Activated CD4-positive, alpha-beta memory T cell treated with anti-CD3 and anti-CD28 coated beads for 36 hours (primary cell): ENCODE measurements around the gene RNF26. TPM values are rescaled to one million over a fixed set of nuclear protein-coding genes. Genes with fewer than 3 reads are reported as not detected.

Experiments used
- CTCF ChIA-PET: fragments of 350-600 bp; sonication (Branson Sonifier 250); formaldehyde crosslinking; loops from one replicate; lab custom pipeline; 2021; ENCODE audit warnings: antibody characterized with exemption, inconsistent platforms; lab: Charles Lee
- POLR2A ChIA-PET: fragments of 350-600 bp; sonication (Branson Sonifier 250); formaldehyde crosslinking; loops from one replicate; lab custom pipeline; 2021; ENCODE audit warnings: antibody characterized with exemption; lab: Charles Lee
- DNase-seq: peaks from one replicate; pipeline ENCODE4 v3.0.0-alpha.2; 2020
- H3K27ac Mint-ChIP-seq: one replicate; pipeline ENCODE4 v1.8.0; 2021; ENCODE audit warnings: mixed read lengths
- H3K27me3 Mint-ChIP-seq: one replicate; pipeline ENCODE4 v1.8.0; 2021; ENCODE audit warnings: mixed read lengths
- H3K36me3 Mint-ChIP-seq: one replicate; pipeline ENCODE4 v1.8.0; 2021; ENCODE audit warnings: mixed read lengths
- H3K4me1 Mint-ChIP-seq: one replicate; pipeline ENCODE4 v1.8.0; 2021; ENCODE audit warnings: low read depth, mixed read lengths
- H3K4me3 Mint-ChIP-seq: one replicate; pipeline ENCODE4 v1.8.0; 2021; ENCODE audit warnings: mild to moderate bottlenecking, mixed read lengths
- H3K9me3 Mint-ChIP-seq: one replicate; pipeline ENCODE4 v1.8.0; 2021; ENCODE audit warnings: mixed read lengths
- intact Hi-C: fragments of 100-400 bp; cut with micrococcal nuclease; formaldehyde crosslinking; loops from one replicate; pipeline ENCODE4 v1.15.1; 2023
- total RNA-seq, 2 experiments: library from RNA; stranded (reverse); gene quantifications; one replicate each; pipeline ENCODE4 v1.2.3, GENCODE V29; 2021

RNF26 gene
- total RNA-seq, 2 experiments from 2014 or later, result 33.7 to 35.2 TPM

DNA sequence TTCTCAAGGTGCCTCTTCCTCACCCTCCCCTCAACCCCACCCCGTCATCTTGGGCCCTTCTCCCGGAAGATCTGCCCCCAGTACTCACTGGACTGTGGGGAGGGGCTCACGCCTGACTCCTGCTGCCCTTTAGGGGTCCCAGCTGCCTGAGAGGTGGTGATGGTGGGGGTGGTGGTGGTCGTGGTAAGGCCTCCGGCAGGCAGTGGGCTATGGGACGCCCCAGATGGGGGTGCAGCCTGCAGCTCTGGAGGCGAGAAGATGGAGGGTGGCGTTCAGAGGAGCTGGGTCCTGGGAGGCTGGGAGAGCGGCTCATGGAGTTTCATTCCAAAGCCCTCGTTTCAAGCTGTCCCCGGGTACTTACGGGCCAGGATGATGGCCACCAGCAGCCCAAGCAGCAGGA, 11.4 kb downstream of the RNF26 start:
- Mint-ChIP-seq H3K27me3 (peaks cover 20% of the 10 kb centered on the region), H3K4me3 (no peak overlapping the region), H3K4me1 (peaks cover 5% of the 10 kb centered on the region), H3K27ac (no peak overlapping the region), H3K9me3 (no peaks in the 10 kb centered on the region), H3K36me3 (no peaks in the 10 kb centered on the region)
- POLR2A ChIA-PET, result no interaction called here
- CTCF ChIA-PET, result interaction anchor here (1.1 to 6.5 kb wide), 2 partner anchors 10 to 16 kb away, joined by 3 to 38 read pairs; no protein-coding TSS in a partner anchor
- DNase-seq, result no peak
- intact Hi-C loops, result no loop called here

DNA sequence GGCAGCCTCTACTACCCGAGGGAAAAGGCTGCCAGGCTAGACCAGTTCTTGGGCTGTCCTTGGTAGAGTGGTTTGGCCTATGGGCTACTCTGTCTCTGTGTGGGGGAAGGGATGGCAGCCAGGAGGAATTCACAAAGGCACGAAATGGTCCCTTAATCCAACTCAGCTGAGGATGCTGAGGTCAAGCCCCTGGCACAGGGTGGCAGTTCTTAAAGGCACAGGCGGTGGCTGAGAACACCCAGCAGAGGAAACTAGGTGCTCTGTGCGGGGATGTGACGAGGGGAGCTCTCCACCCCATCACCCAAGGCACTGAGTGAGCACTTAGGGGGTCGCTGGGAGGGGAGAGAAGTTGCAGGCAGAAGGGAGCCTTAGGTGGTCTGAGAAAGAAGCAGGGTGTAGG, 12.3 kb downstream of the RNF26 start, which contains the start of gene MFRP:
Gene MFRP, minus strand, starts transcription at position 101 of the 400 bp plus-strand sequence. CDS start 192 bp downstream, outside the sequence.
- Mint-ChIP-seq H3K27me3 (peaks cover 16% of the 10 kb centered on the region), H3K4me3 (no peak within 1 kb of the TSS), H3K36me3 (no peaks in the 10 kb centered on the region), H3K27ac (no peak within 1 kb of the TSS), H3K4me1 (peaks cover 5% of the 10 kb centered on the region), H3K9me3 (no peaks in the 10 kb centered on the region)
- ChIA-PET POLR2A (no interaction called here), CTCF (interaction anchor here (2.5 to 3.0 kb wide), 2 partner anchors 8 to 10 kb away, joined by 17 to 20 read pairs; no protein-coding TSS in a partner anchor)
- intact Hi-C loops, result no loop called here
- DNase-seq, result no peak

- intact Hi-C loops, result no loop called here
- POLR2A ChIA-PET, result no interaction called here
- DNase-seq, result no peak
- Mint-ChIP-seq H3K4me3 (no peak overlapping the region), H3K27me3 (peaks cover 15% of the 10 kb centered on the region), H3K36me3 (no peaks in the 10 kb centered on the region), H3K4me1 (peaks cover 5% of the 10 kb centered on the region), H3K9me3 (no peaks in the 10 kb centered on the region), H3K27ac (no peak overlapping the region)
- CTCF ChIA-PET, result interaction anchor here (1.3 to 3.0 kb wide), 3 partner anchors 9 to 24 kb away, joined by 4 to 20 read pairs (median 17); no protein-coding TSS in a partner anchor
These were observed 12.9 kb downstream of the RNF26 start for GRCh38 chr11:119347242-119347641.

DNA sequence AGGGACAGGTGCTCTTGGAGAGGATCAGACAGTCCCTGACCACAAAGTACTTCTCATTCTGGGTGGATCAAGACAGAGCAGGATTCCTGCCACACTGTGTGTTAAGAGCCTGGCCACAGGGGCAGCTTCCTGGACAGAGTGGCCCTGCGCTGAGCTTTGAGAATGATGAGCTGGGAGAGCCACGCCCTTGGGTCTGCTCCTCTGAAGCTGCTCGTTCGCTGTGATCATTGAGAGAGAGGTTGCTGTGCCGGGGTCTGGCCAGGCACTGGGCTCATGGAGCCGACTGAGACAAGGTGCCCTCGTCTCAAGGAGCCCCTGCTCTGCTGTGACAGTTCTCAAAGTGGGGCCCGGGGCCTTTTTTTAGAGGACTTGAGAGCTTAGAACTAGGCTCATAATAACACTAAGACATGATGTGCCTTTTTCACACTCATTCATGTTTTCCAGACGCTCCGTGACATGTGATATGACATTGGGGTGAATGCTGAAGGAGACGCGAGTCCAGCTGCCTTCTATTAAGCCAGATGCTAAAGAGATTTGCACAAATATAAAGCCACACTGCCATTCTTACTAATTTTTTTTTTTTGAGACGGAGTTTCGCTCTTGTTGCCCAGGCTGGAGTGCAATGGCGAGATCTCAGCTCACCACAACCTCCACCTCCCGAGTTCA, 13.7 kb downstream of the RNF26 start:
- Mint-ChIP-seq H3K4me3 (no peak overlapping the region), H3K27ac (no peak overlapping the region), H3K36me3 (no peaks in the 10 kb centered on the region), H3K4me1 (peaks cover 5% of the 10 kb centered on the region), H3K27me3 (peaks cover 15% of the 10 kb centered on the region), H3K9me3 (no peaks in the 10 kb centered on the region)
- POLR2A ChIA-PET, result no interaction called here
- intact Hi-C loops, result no loop called here
- CTCF ChIA-PET, result interaction anchor here (0.6 to 3.0 kb wide), 7 partner anchors 8 to 143 kb away, joined by 3 to 20 read pairs (median 4); partner anchors contain the start of genes C1QTNF5 and USP2
- DNase-seq, result no peak

GRCh38 chr11:119350302-119350701, 16.0 kb downstream of the RNF26 start:
- intact Hi-C loops, result no loop called here

DNA sequence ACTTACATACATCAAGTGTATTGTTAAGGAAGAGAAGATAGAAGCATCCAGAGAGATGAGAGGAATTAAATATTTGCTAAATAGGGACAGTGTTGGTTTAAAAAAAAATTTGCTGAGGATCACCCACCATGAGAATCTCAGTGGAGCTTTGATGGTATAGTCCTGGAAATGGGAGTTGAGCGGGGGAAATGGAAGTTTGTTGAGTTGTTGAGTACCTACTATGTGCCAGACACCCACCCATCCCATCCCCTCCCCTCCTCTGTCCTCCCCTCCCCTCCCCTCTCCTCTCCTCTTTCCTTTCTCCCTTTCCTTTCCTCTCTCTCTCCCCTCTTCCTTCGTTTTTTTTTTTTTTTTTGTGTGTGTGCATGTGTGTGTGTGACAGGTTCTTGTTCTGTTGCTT, 16.9 kb downstream of the RNF26 start:
- peaks cover 18% of the 10 kb centered on the region for H3K27me3 Mint-ChIP-seq
- peaks cover 6% of the 10 kb centered on the region for H3K4me1 Mint-ChIP-seq
- CTCF ChIA-PET, result interaction anchor here (1.4 kb wide), 3 partner anchors 13 to 123 kb away, joined by 4 to 7 read pairs (median 6); no protein-coding TSS in a partner anchor
- no peak overlapping the region for H3K4me3 Mint-ChIP-seq
- DNase-seq, result no peak
- H3K9me3 Mint-ChIP-seq, result no peaks in the 10 kb centered on the region
- intact Hi-C loops, result no loop called here
- H3K27ac Mint-ChIP-seq, result no peak overlapping the region
- no peaks in the 10 kb centered on the region for H3K36me3 Mint-ChIP-seq
- POLR2A ChIA-PET, result no interaction called here

More at GRCh38 chr11:119350302-119350701, 16.0 kb downstream of the RNF26 start:
- ChIA-PET CTCF (interaction anchor here (0.6 to 1.4 kb wide), 5 partner anchors 11 to 124 kb away, joined by 3 to 8 read pairs (median 6); no protein-coding TSS in a partner anchor), POLR2A (no interaction called here)
- H3K9me3 Mint-ChIP-seq, result no peaks in the 10 kb centered on the region
- H3K27ac Mint-ChIP-seq, result no peak overlapping the region
- H3K36me3 Mint-ChIP-seq, result no peaks in the 10 kb centered on the region
- DNase-seq, result no peak
- peaks cover 5% of the 10 kb centered on the region for H3K4me1 Mint-ChIP-seq
- peaks cover 18% of the 10 kb centered on the region for H3K27me3 Mint-ChIP-seq
- no peak overlapping the region for H3K4me3 Mint-ChIP-seq

DNA sequence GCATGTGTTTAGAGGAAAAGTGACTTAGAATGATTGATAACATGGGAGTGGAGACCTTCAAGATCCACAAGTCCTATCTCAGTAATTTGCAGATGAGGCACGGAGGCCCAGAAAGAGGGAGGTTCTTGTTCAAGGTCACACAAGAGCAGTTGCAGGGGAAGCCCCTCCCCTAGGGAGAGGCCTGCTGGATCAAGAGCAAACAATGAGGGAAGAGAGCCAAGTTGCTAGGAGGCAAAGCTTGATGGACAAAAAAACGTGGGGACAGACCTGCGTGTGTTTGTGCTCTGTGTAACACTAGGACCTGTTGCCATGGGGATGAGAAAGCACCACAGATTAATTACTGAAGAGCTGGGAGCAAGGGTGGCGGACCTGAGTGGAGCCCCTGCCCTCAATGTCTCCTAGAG, 18.5 kb downstream of the RNF26 start:
- H3K36me3 Mint-ChIP-seq, result no peaks in the 10 kb centered on the region
- H3K27me3 Mint-ChIP-seq, result peaks cover 23% of the 10 kb centered on the region
- no peak overlapping the region for H3K4me3 Mint-ChIP-seq
- peaks cover 7% of the 10 kb centered on the region for H3K4me1 Mint-ChIP-seq
- ChIA-PET CTCF (interaction anchor here (0.7 to 1.7 kb wide), 6 partner anchors 13 to 122 kb away, joined by 3 to 8 read pairs (median 4); no protein-coding TSS in a partner anchor), POLR2A (no interaction called here)
- no peaks in the 10 kb centered on the region for H3K9me3 Mint-ChIP-seq
- no peak for DNase-seq
- no peak overlapping the region for H3K27ac Mint-ChIP-seq
- intact Hi-C loops, result no loop called here

DNA sequence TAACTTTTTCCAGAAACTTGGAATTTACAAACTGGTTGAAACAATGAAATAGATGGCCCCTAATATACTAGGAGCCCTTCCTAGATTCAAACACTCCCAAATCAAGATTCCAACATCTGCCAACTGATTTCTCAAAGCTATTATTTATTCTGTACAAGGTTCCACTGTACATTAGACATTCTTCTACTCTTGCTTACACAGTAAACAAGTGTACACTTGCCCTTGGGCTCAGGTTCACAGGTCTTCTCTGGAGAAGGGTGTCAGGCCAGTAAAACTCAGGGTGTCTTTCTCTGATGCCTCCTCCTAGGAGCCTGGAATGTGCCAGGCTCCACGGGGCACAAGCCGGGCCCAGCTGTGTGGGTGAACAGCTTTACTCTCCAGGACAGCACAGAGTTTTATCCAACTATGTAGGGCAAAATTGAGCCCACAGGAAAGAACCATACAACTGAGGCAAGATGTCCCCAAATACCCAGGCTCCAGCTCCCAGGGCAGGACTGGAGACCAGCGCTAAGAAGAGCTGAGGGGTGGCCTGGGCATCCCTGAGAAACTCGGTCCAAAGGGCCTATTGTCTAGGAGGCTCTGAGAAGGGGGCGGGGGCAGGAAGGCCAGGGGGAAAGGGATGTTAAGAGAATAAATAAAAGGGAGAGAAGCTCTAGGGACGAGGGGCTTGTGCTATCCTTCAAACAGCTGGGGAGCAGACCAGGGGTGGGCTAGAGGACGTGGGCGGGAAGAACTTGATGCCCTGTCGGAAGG, 20.9 kb downstream of the RNF26 start:
- Mint-ChIP-seq H3K27ac (no peak overlapping the region), H3K36me3 (no peaks in the 10 kb centered on the region), H3K4me3 (no peak overlapping the region), H3K9me3 (no peaks in the 10 kb centered on the region), H3K4me1 (peaks cover 9% of the 10 kb centered on the region), H3K27me3 (peaks cover 28% of the 10 kb centered on the region)
- ChIA-PET CTCF (interaction anchor here (1.0 to 5.0 kb wide), 22 partner anchors 8 to 374 kb away, joined by 3 to 237 read pairs (median 8); partner anchors contain the start of genes C1QTNF5, MFRP, NECTIN1 and USP2), POLR2A (no interaction called here)
- no peak for DNase-seq
- intact Hi-C loops, result no loop called here

- ChIA-PET POLR2A (interaction anchor here (0.7 kb wide), 1 partner anchor 11 kb away, joined by 3 read pairs; no protein-coding TSS in a partner anchor), CTCF (interaction anchor here (0.6 to 5.0 kb wide), 31 partner anchors 8 to 1956 kb away, joined by 3 to 237 read pairs (median 5); partner anchors contain the start of genes C1QTNF5, MFRP, NECTIN1 and RNF26)
- Mint-ChIP-seq H3K27me3 (peaks cover 24% of the 10 kb centered on the region), H3K9me3 (no peaks in the 10 kb centered on the region), H3K27ac (no peak overlapping the region), H3K4me3 (peak overlapping the region; percentile 74), H3K36me3 (no peaks in the 10 kb centered on the region), H3K4me1 (peaks cover 15% of the 10 kb centered on the region)
- intact Hi-C loops, result loop anchor here (1.0 kb wide), 3 partner anchors 18 to 118 kb away; partner anchors contain the start of gene USP2
- peak; percentile 83 for DNase-seq
These were observed 22.2 kb downstream of the RNF26 start for GRCh38 chr11:119356349-119357031.

- intact Hi-C loops, result no loop called here
- no peaks in the 10 kb centered on the region for H3K36me3 Mint-ChIP-seq
- DNase-seq, result no peak
- ChIA-PET CTCF (interaction anchor here (1.0 to 5.0 kb wide), 20 partner anchors 8 to 372 kb away, joined by 3 to 237 read pairs (median 10); partner anchors contain the start of genes C1QTNF5, MFRP, NECTIN1 and RNF26), POLR2A (interaction anchor here (1.1 kb wide), 1 partner anchor 24 kb away, joined by 3 read pairs; the partner anchor contains the start of gene USP2)
- peak overlapping the region; percentile 59 for H3K4me3 Mint-ChIP-seq
- no peaks in the 10 kb centered on the region for H3K9me3 Mint-ChIP-seq
- H3K27ac Mint-ChIP-seq, result no peak overlapping the region
- H3K27me3 Mint-ChIP-seq, result peaks cover 23% of the 10 kb centered on the region
- peaks cover 21% of the 10 kb centered on the region for H3K4me1 Mint-ChIP-seq
These were observed 22.7 kb downstream of the RNF26 start for GRCh38 chr11:119357074-119357473.
